Lung (tissue), 12 donors: Measurements from ENCODE around the gene RPLP1. TPM values are rescaled to one million over a fixed set of nuclear protein-coding genes. Genes with fewer than 3 reads are reported as not detected.

Source experiments
- ATAC-seq: fragments of 200-7000 bp; cut with Tn5 transposase; one replicate; pipeline ENCODE4 v1.9.1; 2020; ENCODE audit warnings: moderate number of reproducible peaks; ENCODE audit not compliant: insufficient read depth, low FRiP score
- DNase-seq, 3 donors: peaks; one replicate each; pipeline ENCODE4 v3.0.0-alpha.2; 2013 to 2017
- H3K27ac ChIP-seq, 2 donors: one replicate each; pipeline ENCODE4 v1.5.1; 2013; ENCODE audit warnings: mild to moderate bottlenecking in 2 of 2, moderate library complexity in 2 of 2, control low read depth in 1 of 2, inconsistent platforms in 1 of 2, low read depth in 1 of 2, low read length in 1 of 2
- H3K27me3 ChIP-seq, 3 donors: one replicate each; pipeline ENCODE4 v1.5.1; 2013; ENCODE audit warnings: low read length in 2 of 3; ENCODE audit not compliant: control insufficient read depth in 3 of 3, insufficient read depth in 3 of 3
- H3K36me3 ChIP-seq, 4 donors: one replicate each; pipeline ENCODE4 v1.5.1; 2013; ENCODE audit warnings: low read length in 4 of 4, mild to moderate bottlenecking in 1 of 4, moderate library complexity in 1 of 4; ENCODE audit not compliant: control insufficient read depth in 4 of 4, insufficient read depth in 4 of 4
- H3K4me1 ChIP-seq, 5 donors: one replicate each; pipeline ENCODE4 v1.5.1; 2013; ENCODE audit warnings: low read length in 5 of 5, mild to moderate bottlenecking in 2 of 5, moderate library complexity in 1 of 5; ENCODE audit not compliant: control insufficient read depth in 5 of 5, insufficient read depth in 5 of 5
- H3K4me3 ChIP-seq: one replicate; pipeline ENCODE4 v1.5.1; 2013; ENCODE audit warnings: mild to moderate bottlenecking, control low read depth, moderate library complexity
- H3K9ac ChIP-seq, 2 donors: one replicate each; pipeline ENCODE4 v1.5.1; 2013; ENCODE audit warnings: low read length in 2 of 2, control low read depth in 1 of 2; ENCODE audit not compliant: insufficient read depth in 1 of 2
- H3K9me3 ChIP-seq, 4 donors: one replicate each; pipeline ENCODE4 v1.5.1; 2013; ENCODE audit warnings: low read length in 3 of 4, mild to moderate bottlenecking in 1 of 4, moderate library complexity in 1 of 4; ENCODE audit not compliant: control insufficient read depth in 4 of 4, insufficient read depth in 3 of 4
- CTCF ChIP-seq: IDR thresholded peaks from 2 replicates; pipeline ENCODE4 v1.5.1; 2012; ENCODE audit warnings: mild to moderate bottlenecking; ENCODE audit errors: control extremely low read depth, extremely low read depth
- WGBS, 2 donors: extraction: QIAGEN DNeasy Blood & Tissue Kit; methylation state at CpG; one replicate each; pipeline ENCODE4 v1.1.7; 2013; 5-methylcytosine and 5-hydroxymethylcytosine counted together
- polyA plus RNA-seq, 2 donors: library from polyadenylated mRNA; stranded (reverse); fragments of 200-250 nt; gene quantifications; one replicate each; pipeline ENCODE4 v1.2.1, GENCODE V29; 2013
- total RNA-seq, 2 donors: library from RNA; depleted of rRNA in 1 of 2; stranded (reverse); fragments of >200 nt in 1 of 2; gene quantifications; one replicate each; pipeline ENCODE4 v1.2.1, GENCODE V29; 2014 to 2021
- donor health status: control.
- donor health status: control.
- donor health status: Bipolar disorder and iron deficiency.
- donor health status: healthy.
- donor health status: DM: yes; HTN: yes; CAD: no.

Gene RPLP1
- total and polyA plus RNA-seq, 4 donors = 201 to 2,405 (median 1,545) TPM

DNA sequence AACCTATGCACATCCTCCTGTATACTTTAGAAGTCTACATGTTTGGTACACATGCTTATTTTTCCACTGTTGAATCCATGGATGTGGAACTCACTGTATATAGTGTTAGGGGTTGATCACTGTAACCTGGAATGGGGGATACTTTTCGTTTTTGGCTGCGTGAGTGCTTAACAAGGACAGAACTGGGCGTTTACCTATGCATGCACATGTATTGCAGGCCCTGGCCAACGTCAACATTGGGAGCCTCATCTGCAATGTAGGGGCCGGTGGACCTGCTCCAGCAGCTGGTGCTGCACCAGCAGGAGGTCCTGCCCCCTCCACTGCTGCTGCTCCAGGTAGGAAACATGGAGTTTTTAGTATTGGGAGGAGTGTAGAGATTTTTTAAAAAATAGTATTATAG lies 2.3 kb downstream of the RPLP1 start:
- H3K9ac ChIP-seq = no peak overlapping the region
- H3K27me3 ChIP-seq = no peaks in the 10 kb centered on the region
- no peaks in the 10 kb centered on the region for H3K9me3 ChIP-seq
- 45 to 52% methylated on average over 5 of the region's 5 CpGs for WGBS, 2 donors
- ATAC-seq (no peak), DNase-seq (no peak)
- no peak overlapping the region for H3K4me3 ChIP-seq
- no peak for TF ChIP-seq CTCF
- peaks cover 5 to 29% (median 9%) of the 10 kb centered on the region in 5 donors for H3K4me1 ChIP-seq
- peak overlapping the region in 1 of 2 donors; percentile 40 for H3K27ac ChIP-seq
- peaks cover 7 to 26% (median 17%) of the 10 kb centered on the region in 4 donors for H3K36me3 ChIP-seq

DNA sequence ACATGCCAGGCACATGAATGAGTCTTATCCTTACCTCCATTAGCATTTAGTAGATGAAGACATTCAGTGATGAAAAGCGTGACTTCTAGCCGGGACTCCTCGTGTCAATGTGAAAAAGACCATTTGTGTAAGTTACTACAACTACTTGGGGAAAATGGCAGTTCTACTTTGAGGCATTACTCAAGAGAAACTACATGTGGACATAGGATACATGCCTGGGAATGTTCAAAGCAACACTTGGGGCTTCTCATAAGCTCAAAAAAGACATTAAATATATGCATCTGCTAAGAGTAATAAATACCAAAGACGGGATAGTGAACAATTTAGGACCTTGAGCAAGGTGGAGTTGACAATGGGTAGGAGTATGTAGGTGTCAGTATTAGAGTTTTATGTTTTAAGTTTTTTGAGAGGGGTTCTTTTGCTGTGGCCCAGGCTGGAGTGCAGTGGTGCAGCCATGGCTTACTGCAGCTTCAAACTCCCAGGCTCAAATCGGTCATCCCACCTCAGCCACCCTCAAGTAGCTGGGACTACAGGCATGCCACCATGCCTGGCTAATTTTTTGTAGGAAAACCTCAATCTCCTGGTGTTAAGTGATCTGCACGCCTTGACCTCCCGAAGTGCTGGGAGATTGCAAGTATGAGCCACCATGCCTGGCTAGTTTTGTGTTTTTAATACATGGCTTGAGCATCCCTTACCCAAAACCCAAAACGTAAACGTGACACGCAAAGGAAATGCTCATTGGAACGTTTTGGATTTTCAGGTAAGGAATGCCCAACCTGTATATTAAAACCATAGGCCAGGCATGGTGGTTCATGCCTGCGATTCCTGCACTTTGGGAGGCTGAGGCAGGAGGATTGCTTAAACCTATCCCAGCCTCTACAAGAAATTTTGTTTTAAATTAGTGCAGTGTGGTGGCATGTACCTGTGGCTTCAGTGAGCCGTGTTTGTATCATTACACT lies 3.9 kb downstream of the RPLP1 start:
- H3K4me1 ChIP-seq = peaks cover 7 to 29% (median 9%) of the 10 kb centered on the region in 5 donors
- H3K27ac ChIP-seq = no peak overlapping the region
- no peak overlapping the region for H3K4me3 ChIP-seq
- no peak for TF ChIP-seq CTCF
- H3K36me3 ChIP-seq = peaks cover 7 to 26% (median 17%) of the 10 kb centered on the region in 4 donors
- H3K27me3 ChIP-seq = no peaks in the 10 kb centered on the region
- no peak for ATAC-seq
- no peak for DNase-seq
- no peak overlapping the region for H3K9ac ChIP-seq
- 89 to 92% methylated on average over 13 of the region's 13 CpGs for WGBS, 2 donors
- no peaks in the 10 kb centered on the region for H3K9me3 ChIP-seq

DNA sequence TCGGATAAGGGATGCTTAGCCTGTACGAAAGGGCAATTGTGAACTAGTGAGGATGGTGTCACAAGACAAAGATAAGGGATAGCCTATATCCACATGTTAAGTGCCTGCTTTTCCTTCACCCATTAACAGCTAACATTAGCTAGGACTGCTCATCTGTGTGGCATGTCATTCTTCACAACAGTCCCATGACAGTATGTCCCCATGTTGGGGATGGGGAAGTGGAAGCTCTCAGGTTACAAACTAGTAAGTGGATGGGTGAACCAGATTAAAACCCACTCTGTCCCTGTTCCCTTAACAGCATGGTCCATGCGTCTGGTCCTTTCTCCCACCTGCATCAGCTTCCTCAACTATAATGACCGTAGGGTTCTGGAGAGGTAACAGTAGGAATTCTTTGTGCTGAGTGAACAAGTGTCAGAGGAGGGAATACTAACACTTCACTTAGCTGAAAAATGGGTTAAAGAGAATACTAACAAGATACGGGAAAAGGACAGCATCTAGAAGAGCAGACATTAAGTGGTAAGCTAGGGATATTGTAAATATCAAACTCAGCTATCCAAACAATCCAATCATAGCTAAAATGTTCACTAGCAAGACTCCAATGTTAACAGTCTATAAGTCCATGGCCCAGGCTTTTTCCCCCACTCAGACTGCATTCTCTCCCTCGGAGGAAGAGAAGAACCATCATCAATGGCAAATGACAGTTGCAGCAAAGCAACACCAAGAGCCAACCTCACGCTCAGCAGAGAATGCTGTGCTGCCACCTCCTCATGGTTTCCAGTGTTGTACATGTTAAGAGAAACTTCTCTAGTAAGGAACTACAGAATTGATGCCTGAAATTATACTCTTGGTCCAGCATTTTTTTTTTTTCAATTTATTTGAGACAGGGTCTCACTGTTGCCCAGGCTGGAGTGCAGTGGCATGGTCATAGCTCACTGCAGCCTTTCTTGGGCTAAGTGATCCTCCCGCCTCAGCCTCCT lies 5.0 kb downstream of the RPLP1 start:
- Histone ChIP-seq H3K36me3 (peaks cover 7 to 26% (median 17%) of the 10 kb centered on the region in 4 donors), H3K27me3 (no peaks in the 10 kb centered on the region), H3K9ac (peak overlapping the region in 1 of 2 donors; percentile 5), H3K9me3 (no peaks in the 10 kb centered on the region), H3K4me3 (no peak overlapping the region), H3K4me1 (peaks cover 4 to 27% (median 11%) of the 10 kb centered on the region in 5 donors), H3K27ac (peak overlapping the region; percentile 15 to 37)
- no peak for ATAC-seq
- no peak for TF ChIP-seq CTCF
- WGBS, 2 donors = 81 to 87% methylated on average over 8 of the region's 8 CpGs
- no peak for DNase-seq
